Stomach (tissue), 4 donors: ENCODE data around the gene LDLR.

Source experiments
- EP300 ChIP-seq: sonication (generic); formaldehyde crosslinking; IDR thresholded peaks from one replicate; pipeline ENCODE4 v1.6.1; 2017; ENCODE audit warnings: antibody characterized with exemption
- POLR2A ChIP-seq, 4 donors: fragments of 450-650 bp; IDR thresholded peaks; one replicate each; pipeline ENCODE4 v1.6.1; 2016; ENCODE audit warnings: antibody characterized with exemption in 4 of 4, control low read depth in 2 of 4, mild to moderate bottlenecking in 1 of 4, moderate library complexity in 1 of 4
- TF ChIP-seq, protein P1 (sequence below), 7 experiments: fragments of 450-650 bp in 4 of 7; fragments of 200-600 bp in 3 of 7; sonication (generic) in 3 of 7; IDR thresholded peaks; one replicate each; pipeline ENCODE4 v1.5.1; 2016 to 2019; ENCODE audit warnings: antibody characterized with exemption in 7 of 7, control low read depth in 2 of 7, mild to moderate bottlenecking in 1 of 7

DNA sequence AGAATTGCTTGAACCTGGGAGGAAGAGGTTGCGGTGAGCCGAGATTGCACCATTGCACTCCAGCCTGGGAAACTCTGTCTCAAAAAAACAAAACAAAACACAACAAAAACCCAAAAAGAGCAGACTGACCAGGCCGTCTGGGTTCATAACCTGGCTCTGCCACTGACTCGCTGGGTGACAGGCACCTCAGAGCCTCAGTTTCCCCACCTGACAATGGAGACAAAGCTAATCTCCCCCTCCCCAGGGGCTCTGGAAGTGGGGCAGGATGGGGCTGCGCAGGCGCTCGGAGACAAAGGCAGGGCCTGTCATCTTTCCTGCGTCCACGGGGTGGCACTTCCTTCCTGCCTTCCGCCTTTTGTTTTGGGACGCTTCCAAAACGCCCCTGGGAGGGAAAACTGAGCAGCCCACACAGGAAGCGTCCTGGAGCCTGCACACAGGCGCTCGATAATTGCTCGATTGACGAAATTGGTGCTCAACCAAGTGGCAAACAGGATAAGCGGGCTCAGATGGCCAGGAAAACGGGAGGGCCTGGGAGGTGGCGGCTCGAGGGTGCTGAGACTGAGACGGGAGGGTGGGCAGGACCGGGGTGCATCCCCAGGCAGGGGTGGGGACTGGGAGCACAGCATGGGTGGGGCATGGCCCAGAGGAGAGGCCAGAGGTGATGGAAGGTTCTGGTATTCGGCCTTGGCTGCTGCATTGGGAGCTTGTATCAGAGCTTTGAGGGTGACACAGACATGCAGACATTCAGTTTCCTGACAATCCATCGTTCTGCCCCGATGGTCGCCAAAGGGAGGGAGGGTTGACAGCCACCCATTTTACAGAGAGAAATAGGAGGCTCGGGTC is 48.5 kb downstream of the LDLR start:
- TF ChIP-seq, protein P1, sequence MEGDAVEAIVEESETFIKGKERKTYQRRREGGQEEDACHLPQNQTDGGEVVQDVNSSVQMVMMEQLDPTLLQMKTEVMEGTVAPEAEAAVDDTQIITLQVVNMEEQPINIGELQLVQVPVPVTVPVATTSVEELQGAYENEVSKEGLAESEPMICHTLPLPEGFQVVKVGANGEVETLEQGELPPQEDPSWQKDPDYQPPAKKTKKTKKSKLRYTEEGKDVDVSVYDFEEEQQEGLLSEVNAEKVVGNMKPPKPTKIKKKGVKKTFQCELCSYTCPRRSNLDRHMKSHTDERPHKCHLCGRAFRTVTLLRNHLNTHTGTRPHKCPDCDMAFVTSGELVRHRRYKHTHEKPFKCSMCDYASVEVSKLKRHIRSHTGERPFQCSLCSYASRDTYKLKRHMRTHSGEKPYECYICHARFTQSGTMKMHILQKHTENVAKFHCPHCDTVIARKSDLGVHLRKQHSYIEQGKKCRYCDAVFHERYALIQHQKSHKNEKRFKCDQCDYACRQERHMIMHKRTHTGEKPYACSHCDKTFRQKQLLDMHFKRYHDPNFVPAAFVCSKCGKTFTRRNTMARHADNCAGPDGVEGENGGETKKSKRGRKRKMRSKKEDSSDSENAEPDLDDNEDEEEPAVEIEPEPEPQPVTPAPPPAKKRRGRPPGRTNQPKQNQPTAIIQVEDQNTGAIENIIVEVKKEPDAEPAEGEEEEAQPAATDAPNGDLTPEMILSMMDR (IDR thresholded peaks at IDR 0.05), result peak in 5 of 7 experiments; percentile 78 to 93 (median 91)
- TF ChIP-seq POLR2A (IDR thresholded peaks at IDR 0.05), result no peak
- TF ChIP-seq EP300, result no peak
